ENCODE results near the gene MEX3C. TPM values are rescaled to one million over a fixed set of nuclear protein-coding genes. Genes with fewer than 3 reads are reported as not detected.
A peak's percentile ranks its signal among the peaks of the same experiment; 100 is the strongest.

MEX3C gene
- total and polyA plus RNA-seq, 2 donors (not counting 1 experiment from before 2014, with no cell fraction given) = 29.1 to 92.4 TPM

DNA sequence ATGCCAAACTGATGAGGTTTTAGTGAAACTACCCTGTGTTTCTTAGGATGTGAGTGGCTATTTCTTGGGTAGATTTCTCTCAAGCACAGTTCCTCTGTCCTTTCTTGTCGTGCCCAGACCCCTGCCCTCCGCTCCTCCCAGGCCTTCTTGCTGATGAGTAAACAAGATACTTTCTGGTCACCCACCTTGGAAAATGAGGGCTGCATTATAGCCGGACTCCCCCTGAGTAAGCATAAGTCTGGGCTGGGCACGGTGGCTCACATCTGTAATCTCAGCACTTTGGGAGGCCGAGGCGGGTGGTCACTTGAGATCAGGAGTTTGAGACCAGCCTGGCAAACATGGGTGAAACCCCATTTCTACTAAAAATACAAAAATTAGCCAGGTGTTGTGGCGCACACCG is 58.5 kb downstream of the MEX3C start:
- no peaks in the 10 kb centered on the region for H3K36me3 ChIP-seq (replicated peaks in 1 of 2; ENCODE audit: control extremely low read depth in 1 of 2, control insufficient read depth in 1 of 2, extremely low read depth in 1 of 2, insufficient read depth in 2 of 2, low read length in 1 of 2)
- no peak for DNase-seq
- Mint-ChIP-seq H3K27me3 (no peaks in the 10 kb centered on the region), H3K4me3 (peak overlapping the region; percentile 9), H3K4me1 (peaks cover 19% of the 10 kb centered on the region), H3K27ac (no peak overlapping the region), H3K9me3 (ENCODE audit: insufficient read depth) (no peaks in the 10 kb centered on the region)
- CTCF ChIA-PET = no interaction called here
- no peak overlapping the region for H2AFZ ChIP-seq (ENCODE audit: insufficient read depth, low read depth, low read length, poor library complexity, severe bottlenecking)
- intact Hi-C loops (cut with micrococcal nuclease) = no loop called here
- no peak for ATAC-seq (ENCODE audit: low read depth)
- H3K4me3 ChIP-seq (ENCODE audit: control extremely low read depth in 1 of 5, extremely low read depth in 1 of 5, insufficient read depth in 1 of 5, low read depth in 2 of 5, low read length in 4 of 5) = no peak overlapping the region
- H3K79me2 ChIP-seq (ENCODE audit: control insufficient read depth, insufficient read depth, low read length) = no peaks in the 10 kb centered on the region
- H3K9me3 ChIP-seq (ENCODE audit: control extremely low read depth in 1 of 3, control insufficient read depth in 2 of 3, insufficient read depth in 1 of 3, low read length in 2 of 3) = no peaks in the 10 kb centered on the region
- no peak overlapping the region for H3K4me2 ChIP-seq (replicated peaks; ENCODE audit: low read depth, low read length, poor library complexity, severe bottlenecking)
- H3K27ac ChIP-seq (ENCODE audit: low read length in 2 of 2) = no peak overlapping the region
- H3K4me1 ChIP-seq (ENCODE audit: control insufficient read depth in 2 of 2, insufficient read depth in 2 of 2, low read length in 2 of 2) = peaks cover 0 to 14% of the 10 kb centered on the region in 2 donors
- POLR2A ChIA-PET = no interaction called here
- no peaks in the 10 kb centered on the region for H4K20me1 ChIP-seq (ENCODE audit: control insufficient read depth, insufficient read depth, low read length, poor library complexity, severe bottlenecking)
- H3K9ac ChIP-seq (ENCODE audit: low read length) = no peak overlapping the region
- no peaks in the 10 kb centered on the region for H3K27me3 ChIP-seq (replicated peaks in 1 of 4; ENCODE audit: control extremely low read depth in 1 of 4, control insufficient read depth in 3 of 4, insufficient read depth in 4 of 4, low read length in 3 of 4)
- no peak for TF ChIP-seq EZH2 (IDR thresholded peaks at IDR 0.05; ENCODE audit: borderline replicate concordance, insufficient read depth, low read depth, low read length, poor library complexity, severe bottlenecking)
- TF ChIP-seq, protein P1, sequence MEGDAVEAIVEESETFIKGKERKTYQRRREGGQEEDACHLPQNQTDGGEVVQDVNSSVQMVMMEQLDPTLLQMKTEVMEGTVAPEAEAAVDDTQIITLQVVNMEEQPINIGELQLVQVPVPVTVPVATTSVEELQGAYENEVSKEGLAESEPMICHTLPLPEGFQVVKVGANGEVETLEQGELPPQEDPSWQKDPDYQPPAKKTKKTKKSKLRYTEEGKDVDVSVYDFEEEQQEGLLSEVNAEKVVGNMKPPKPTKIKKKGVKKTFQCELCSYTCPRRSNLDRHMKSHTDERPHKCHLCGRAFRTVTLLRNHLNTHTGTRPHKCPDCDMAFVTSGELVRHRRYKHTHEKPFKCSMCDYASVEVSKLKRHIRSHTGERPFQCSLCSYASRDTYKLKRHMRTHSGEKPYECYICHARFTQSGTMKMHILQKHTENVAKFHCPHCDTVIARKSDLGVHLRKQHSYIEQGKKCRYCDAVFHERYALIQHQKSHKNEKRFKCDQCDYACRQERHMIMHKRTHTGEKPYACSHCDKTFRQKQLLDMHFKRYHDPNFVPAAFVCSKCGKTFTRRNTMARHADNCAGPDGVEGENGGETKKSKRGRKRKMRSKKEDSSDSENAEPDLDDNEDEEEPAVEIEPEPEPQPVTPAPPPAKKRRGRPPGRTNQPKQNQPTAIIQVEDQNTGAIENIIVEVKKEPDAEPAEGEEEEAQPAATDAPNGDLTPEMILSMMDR (IDR thresholded peaks at IDR 0.05) = no peak
- 88% methylated on average over 3 of the region's 8 CpGs for WGBS (ENCODE audit: insufficient coverage)

DNA sequence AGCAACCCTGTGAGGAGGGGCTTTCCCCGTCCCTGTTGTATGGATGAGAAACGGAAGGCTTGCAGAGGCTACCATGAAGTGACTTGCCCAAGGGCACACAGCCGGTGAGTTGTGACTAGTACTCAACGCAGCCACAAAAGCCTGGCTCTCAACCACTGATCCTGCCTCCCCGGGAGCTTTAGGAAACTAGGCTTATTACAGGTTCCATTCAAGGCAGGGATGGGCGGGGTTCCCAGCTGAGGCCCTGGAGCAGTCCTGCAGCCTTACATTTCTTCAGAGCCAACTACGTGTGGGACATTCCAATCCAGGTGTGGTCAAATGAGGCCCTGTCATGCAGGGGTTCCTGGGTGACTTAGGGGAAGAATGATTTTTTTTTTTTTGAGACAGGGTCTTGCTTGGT is 59.6 kb downstream of the MEX3C start:
- H3K27me3 ChIP-seq (replicated peaks in 1 of 4; ENCODE audit: control extremely low read depth in 1 of 4, control insufficient read depth in 3 of 4, insufficient read depth in 4 of 4, low read length in 3 of 4) = no peaks in the 10 kb centered on the region
- intact Hi-C loops (cut with micrococcal nuclease) = no loop called here
- H3K27me3 Mint-ChIP-seq = no peaks in the 10 kb centered on the region
- DNase-seq (no peak), ATAC-seq (ENCODE audit: low read depth) (no peak)
- H3K4me2 ChIP-seq (replicated peaks; ENCODE audit: low read depth, low read length, poor library complexity, severe bottlenecking) = no peak overlapping the region
- no peak overlapping the region for H2AFZ ChIP-seq (ENCODE audit: insufficient read depth, low read depth, low read length, poor library complexity, severe bottlenecking)
- CTCF ChIA-PET = interaction anchor here (0.8 kb wide), 1 partner anchor 21 kb away, joined by 3 read pairs; no protein-coding TSS in a partner anchor
- 94% methylated on average over 7 of the region's 7 CpGs for WGBS (ENCODE audit: insufficient coverage)
- POLR2A ChIA-PET = no interaction called here
- no peaks in the 10 kb centered on the region for H3K79me2 ChIP-seq (ENCODE audit: control insufficient read depth, insufficient read depth, low read length)
- no peak overlapping the region for H3K9ac ChIP-seq (ENCODE audit: low read length)
- no peaks in the 10 kb centered on the region for H3K36me3 ChIP-seq (replicated peaks in 1 of 2; ENCODE audit: control extremely low read depth in 1 of 2, control insufficient read depth in 1 of 2, extremely low read depth in 1 of 2, insufficient read depth in 2 of 2, low read length in 1 of 2)
- no peaks in the 10 kb centered on the region for H4K20me1 ChIP-seq (ENCODE audit: control insufficient read depth, insufficient read depth, low read length, poor library complexity, severe bottlenecking)
- no peak overlapping the region for H3K27ac Mint-ChIP-seq
- H3K9me3 ChIP-seq (ENCODE audit: control extremely low read depth in 1 of 3, control insufficient read depth in 2 of 3, insufficient read depth in 1 of 3, low read length in 2 of 3) = no peaks in the 10 kb centered on the region
- H3K4me1 Mint-ChIP-seq = peaks cover 18% of the 10 kb centered on the region
- no peak overlapping the region for H3K4me3 ChIP-seq (ENCODE audit: control extremely low read depth in 1 of 5, extremely low read depth in 1 of 5, insufficient read depth in 1 of 5, low read depth in 2 of 5, low read length in 4 of 5)
- peaks cover 0 to 14% of the 10 kb centered on the region in 2 donors for H3K4me1 ChIP-seq (ENCODE audit: control insufficient read depth in 2 of 2, insufficient read depth in 2 of 2, low read length in 2 of 2)
- no peaks in the 10 kb centered on the region for H3K9me3 Mint-ChIP-seq (ENCODE audit: insufficient read depth)
- no peak overlapping the region for H3K4me3 Mint-ChIP-seq
- TF ChIP-seq, protein P1 (IDR thresholded peaks at IDR 0.05) = no peak
- no peak for TF ChIP-seq EZH2 (IDR thresholded peaks at IDR 0.05; ENCODE audit: borderline replicate concordance, insufficient read depth, low read depth, low read length, poor library complexity, severe bottlenecking)
- no peak overlapping the region for H3K27ac ChIP-seq (ENCODE audit: low read length in 2 of 2)
